GM21381 (cell line): Measurements from ENCODE around the gene EBLN1.
A peak's percentile ranks its signal among the peaks of the same experiment; 100 is the strongest.

Experiments used
- ATAC-seq: cut with Tn5 transposase; IDR thresholded peaks from one replicate; pipeline ENCODE4 v1.9.1; 2021; ENCODE audit warnings: mild to moderate bottlenecking, moderate library complexity; ENCODE audit not compliant: unreplicated experiment

The EBLN1 gene

DNA sequence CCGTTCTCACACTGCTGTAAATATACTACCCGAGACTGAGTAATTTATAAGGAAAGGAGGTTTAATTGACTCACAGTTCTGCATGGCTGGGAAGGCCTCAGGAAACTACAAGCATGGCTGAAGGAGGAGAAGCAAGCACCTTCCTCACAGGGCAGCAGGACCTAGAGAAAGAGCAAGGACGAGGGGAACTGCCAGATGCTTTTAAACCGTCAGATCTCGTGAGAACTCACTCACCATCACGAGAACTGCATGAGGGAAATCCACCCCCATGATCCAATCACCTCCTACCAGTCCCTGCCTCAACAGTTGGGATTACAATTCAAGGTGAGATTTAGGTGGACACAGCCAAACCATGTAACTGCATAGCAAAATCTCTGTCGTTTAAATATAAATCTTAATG lies at the start of gene EBLN1:
EBLN1 (minus strand) TSS at position 174 of the 400 bp plus-strand sequence. CDS start 8,032 bp downstream, outside the sequence.
- no peak for ATAC-seq

- ATAC-seq = no peak
Observed at GRCh38 chr10:22265839-22266537, 48.2 kb upstream of the EBLN1 start.

GRCh38 chr10:22263106-22263505 lies 45.3 kb upstream of the EBLN1 start:
- ATAC-seq = no peak

- no peak for ATAC-seq
Observed at GRCh38 chr10:22259280-22259679, 41.5 kb upstream of the EBLN1 start.

DNA sequence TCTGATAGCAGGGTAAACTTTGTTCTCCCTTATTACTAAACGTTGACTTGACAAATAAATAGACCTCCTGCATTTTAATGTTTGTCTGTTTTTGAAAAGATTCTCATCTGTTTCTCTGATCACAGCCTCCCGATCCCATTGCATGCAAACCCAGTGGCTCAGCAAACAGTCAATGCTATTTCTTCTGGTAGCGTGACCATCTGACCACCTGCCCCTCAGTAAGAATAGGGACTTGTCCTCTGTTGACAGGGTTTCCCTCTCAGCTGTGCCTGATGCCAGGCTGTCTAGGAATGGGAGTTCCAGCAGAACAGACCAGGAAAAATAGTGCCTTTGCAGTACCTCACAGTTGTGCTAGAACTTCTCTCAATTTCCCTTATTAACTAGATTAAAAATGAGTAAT lies 40.7 kb upstream of the EBLN1 start:
- no peak for ATAC-seq

- ATAC-seq = no peak
Observed at GRCh38 chr10:22253580-22253882, 35.7 kb upstream of the EBLN1 start.

GRCh38 chr10:22252801-22253579 lies 35.2 kb upstream of the EBLN1 start:
- ATAC-seq = peak; percentile 34

GRCh38 chr10:22252224-22252800 lies 34.5 kb upstream of the EBLN1 start:
- peak; percentile 57 for ATAC-seq

- peak; percentile 41 for ATAC-seq
Observed at GRCh38 chr10:22251751-22252223, 34.0 kb upstream of the EBLN1 start.

GRCh38 chr10:22250897-22251660 lies 33.3 kb upstream of the EBLN1 start:
- ATAC-seq = no peak

- ATAC-seq = no peak
Observed at GRCh38 chr10:22247636-22248035, 29.8 kb upstream of the EBLN1 start.

- ATAC-seq = no peak
Observed at GRCh38 chr10:22246680-22247391, 29.0 kb upstream of the EBLN1 start.

GRCh38 chr10:22245567-22245966 lies 27.8 kb upstream of the EBLN1 start:
- no peak for ATAC-seq

DNA sequence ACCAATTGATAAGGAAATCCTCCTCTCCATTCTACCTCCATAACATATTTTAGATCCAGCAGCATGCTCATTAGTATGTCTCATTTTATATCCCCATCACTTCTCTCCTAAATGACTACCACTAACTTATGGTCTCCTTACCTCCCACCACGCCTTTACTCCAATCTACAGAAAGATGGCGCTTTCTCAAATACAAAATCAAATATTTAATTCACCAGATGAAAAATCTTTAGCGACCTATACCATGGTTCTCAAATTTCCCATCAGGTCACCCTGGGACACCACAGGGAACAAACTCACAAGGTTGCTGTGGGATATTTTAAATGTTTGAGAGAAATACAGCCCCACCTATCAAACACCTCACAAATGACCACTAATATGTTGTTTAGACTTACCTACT lies 27.0 kb upstream of the EBLN1 start:
- no peak for ATAC-seq

DNA sequence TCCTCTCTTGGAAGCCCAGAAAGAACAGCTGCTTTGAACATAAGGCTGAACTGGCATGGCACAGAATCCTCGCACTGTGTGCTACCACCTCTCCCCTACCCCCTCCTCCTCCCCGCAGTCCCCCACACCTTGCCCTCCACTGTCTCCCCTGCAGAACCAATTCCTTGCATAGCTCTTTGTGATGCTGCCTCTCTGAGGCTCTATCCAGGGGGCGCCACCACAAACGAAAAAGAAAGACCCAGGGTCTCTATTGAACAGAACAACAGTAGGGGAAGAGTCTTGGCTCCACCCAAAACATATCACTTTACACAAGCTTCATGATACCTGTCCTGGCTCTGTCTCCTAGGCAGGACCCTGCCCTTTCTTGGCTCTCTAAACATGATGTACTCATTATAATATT lies 26.2 kb upstream of the EBLN1 start:
- no peak for ATAC-seq

DNA sequence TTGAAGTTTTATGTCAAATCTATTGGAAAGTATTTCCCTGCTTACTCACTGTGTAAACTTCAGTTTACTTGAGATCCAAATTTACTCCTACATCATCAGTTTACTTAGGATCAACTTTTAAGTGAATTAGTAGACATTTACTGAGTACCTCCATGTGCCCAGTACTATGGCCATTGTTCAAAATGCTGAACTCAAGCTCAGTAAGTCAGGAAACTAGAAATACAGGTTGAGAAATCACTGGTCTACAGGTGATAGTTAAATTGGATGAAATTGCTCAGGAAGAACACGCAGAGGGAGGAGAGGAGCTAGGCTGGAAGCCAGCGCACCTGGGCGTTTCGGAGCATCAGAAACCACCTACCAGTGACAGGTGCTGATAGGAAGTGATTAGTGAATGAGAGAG lies 25.5 kb upstream of the EBLN1 start:
- no peak for ATAC-seq

DNA sequence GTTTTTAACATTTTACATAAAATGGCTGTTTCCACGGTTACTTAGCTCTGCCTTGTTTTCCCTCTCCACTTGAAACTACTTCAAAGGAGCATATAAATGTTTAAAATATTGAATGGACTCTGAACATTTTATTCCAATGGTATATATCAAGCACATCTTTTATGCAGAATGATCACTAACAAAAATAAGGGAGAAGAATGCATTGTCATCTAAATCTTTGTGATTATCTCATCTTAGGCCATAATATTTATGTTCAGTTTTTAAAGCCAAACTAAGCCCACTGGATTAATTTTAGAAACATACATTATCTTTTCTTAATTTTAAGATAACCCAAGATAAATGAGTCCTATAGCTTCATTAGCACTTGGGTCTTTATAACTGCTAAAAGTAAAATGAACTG lies 13.4 kb upstream of the EBLN1 start:
- no peak for ATAC-seq

DNA sequence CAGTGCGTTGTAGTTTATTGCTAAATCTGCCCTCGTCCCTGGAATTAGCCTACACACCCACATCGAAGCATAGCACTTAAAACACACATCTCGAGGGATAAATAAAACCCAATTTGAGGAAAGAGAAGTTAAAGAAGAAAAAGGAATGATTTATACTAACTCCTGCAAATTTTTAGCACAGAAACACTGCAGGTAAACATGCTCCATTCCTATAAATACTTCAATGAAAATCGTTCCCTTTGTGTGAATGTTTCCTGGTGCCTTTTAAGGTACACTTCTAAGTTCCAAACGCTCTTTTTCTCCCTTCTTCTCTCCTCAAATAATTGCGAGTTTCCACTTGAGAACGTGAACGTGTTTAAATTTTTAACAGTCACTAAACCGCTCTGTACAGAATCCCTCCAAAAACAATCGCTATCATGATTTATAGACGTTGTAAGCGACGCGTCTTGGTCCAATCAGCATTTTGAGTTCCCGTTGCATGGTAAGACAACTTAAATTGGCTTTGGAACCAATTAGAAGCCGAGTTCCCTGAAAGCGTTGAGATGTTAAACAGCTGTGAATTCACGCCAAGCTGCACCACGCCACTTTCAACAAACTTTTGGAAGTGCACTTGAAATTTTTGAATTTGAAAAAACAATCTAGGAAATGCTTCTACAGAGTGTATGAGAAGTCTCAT lies 12.5 kb upstream of the EBLN1 start:
- ATAC-seq = no peak

DNA sequence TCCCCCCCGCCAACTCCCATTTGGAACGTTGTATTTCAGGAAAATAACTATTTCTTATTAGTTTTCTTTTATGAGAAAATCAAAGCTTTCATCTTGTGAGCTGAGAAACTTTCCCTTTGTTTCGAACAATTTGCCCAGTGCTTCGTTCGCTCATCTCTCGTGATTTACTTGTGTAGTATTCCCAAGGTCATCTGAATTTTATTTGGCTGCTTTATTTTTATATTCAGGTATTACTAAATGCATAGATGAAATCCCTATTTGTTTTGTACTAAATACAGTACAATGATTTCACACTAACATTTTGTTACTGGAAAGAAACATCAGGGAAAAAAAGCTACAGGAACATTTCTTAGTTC lies 12.0 kb upstream of the EBLN1 start:
- ATAC-seq = no peak
